ENCODE data around the gene ARF4.

Gene ARF4

GRCh38 chr3:57572096-57572495 is 25.0 kb downstream of the ARF4 start:
- H3K4me3 ChIP-seq (ENCODE audit: low read depth, low read length), result no peak overlapping the region
- ChIA-PET POLR2A (interaction anchor here (0.7 to 1.5 kb wide), 2 partner anchors 16 to 25 kb away, joined by 3 to 4 read pairs; partner anchors contain the start of gene ARF4), CTCF (interaction anchor here (1.2 kb wide), 1 partner anchor 402 kb away, joined by 3 read pairs; no protein-coding TSS in a partner anchor)
- no peak for TF ChIP-seq CTCF (IDR thresholded peaks at IDR 0.05; ENCODE audit: insufficient read depth, low read length, missing control alignments)
- no peak for DNase-seq (ENCODE audit: low read depth, low spot score)

- POLR2A ChIA-PET, result no interaction called here
- DNase-seq (ENCODE audit: low read depth, low spot score), result no peak
- H3K4me3 ChIP-seq (ENCODE audit: low read depth, low read length), result no peak overlapping the region
- CTCF ChIA-PET, result no interaction called here
- no peak for TF ChIP-seq CTCF (IDR thresholded peaks at IDR 0.05; ENCODE audit: insufficient read depth, low read length, missing control alignments)
Observed at GRCh38 chr3:57570878-57571277, 26.3 kb downstream of the ARF4 start.

- H3K4me3 ChIP-seq (ENCODE audit: low read depth, low read length), result no peak overlapping the region
- CTCF ChIA-PET, result interaction anchor here (1.9 kb wide), 1 partner anchor 173 kb away, joined by 6 read pairs; no protein-coding TSS in a partner anchor
- POLR2A ChIA-PET, result no interaction called here
- DNase-seq (ENCODE audit: low read depth, low spot score), result no peak
- no peak for TF ChIP-seq CTCF (IDR thresholded peaks at IDR 0.05; ENCODE audit: insufficient read depth, low read length, missing control alignments)
Observed at GRCh38 chr3:57569859-57570450, 27.2 kb downstream of the ARF4 start.

- TF ChIP-seq CTCF (IDR thresholded peaks at IDR 0.05; ENCODE audit: insufficient read depth, low read length, missing control alignments), result no peak
- H3K4me3 ChIP-seq (ENCODE audit: low read depth, low read length), result no peak overlapping the region
- ChIA-PET POLR2A (no interaction called here), CTCF (no interaction called here)
- no peak for DNase-seq (ENCODE audit: low read depth, low spot score)
Observed at GRCh38 chr3:57559526-57559925, 37.6 kb downstream of the ARF4 start.

- ChIA-PET CTCF (interaction anchor here (0.8 to 1.6 kb wide), 3 partner anchors 37 to 329 kb away, joined by 3 to 5 read pairs (median 3); no protein-coding TSS in a partner anchor), POLR2A (interaction anchor here (1.4 to 2.1 kb wide), 2 partner anchors 40 to 329 kb away, joined by 4 to 11 read pairs; partner anchors contain the start of genes APPL1 and ARF4)
- no peak for TF ChIP-seq CTCF (IDR thresholded peaks at IDR 0.05; ENCODE audit: insufficient read depth, low read length, missing control alignments)
- no peak for DNase-seq (ENCODE audit: low read depth, low spot score)
- H3K4me3 ChIP-seq (ENCODE audit: low read depth, low read length), result peak overlapping the region; percentile 84
Observed at GRCh38 chr3:57557085-57557537, 40.0 kb downstream of the ARF4 start.

GRCh38 chr3:57556459-57557084 is 40.6 kb downstream of the ARF4 start:
- H3K4me3 ChIP-seq (ENCODE audit: low read depth, low read length), result peak overlapping the region; percentile 84
- TF ChIP-seq CTCF (IDR thresholded peaks at IDR 0.05; ENCODE audit: insufficient read depth, low read length, missing control alignments), result no peak
- ChIA-PET POLR2A (interaction anchor here (0.6 to 2.1 kb wide), 3 partner anchors 40 to 448 kb away, joined by 3 to 11 read pairs (median 4); partner anchors contain the start of genes APPL1 and ARF4), CTCF (interaction anchor here (0.8 to 1.4 kb wide), 3 partner anchors 38 to 328 kb away, joined by 3 to 4 read pairs (median 3); no protein-coding TSS in a partner anchor)
- DNase-seq (ENCODE audit: low read depth, low spot score), result no peak
